OCI-M2 (cell line): ENCODE data around the gene TCIRG1.
"Not testable (repeated sequence)": the region's sequence is repeated elsewhere in the genome, so short reads cannot be mapped to it uniquely, and the experiment has no call there.

Source experiments
- DNase-seq: peaks from one replicate; lab custom pipeline; 2025; ENCODE audit not compliant: unreplicated experiment; lab: John Stamatoyannopoulos, UW

The TCIRG1 gene, protein sequence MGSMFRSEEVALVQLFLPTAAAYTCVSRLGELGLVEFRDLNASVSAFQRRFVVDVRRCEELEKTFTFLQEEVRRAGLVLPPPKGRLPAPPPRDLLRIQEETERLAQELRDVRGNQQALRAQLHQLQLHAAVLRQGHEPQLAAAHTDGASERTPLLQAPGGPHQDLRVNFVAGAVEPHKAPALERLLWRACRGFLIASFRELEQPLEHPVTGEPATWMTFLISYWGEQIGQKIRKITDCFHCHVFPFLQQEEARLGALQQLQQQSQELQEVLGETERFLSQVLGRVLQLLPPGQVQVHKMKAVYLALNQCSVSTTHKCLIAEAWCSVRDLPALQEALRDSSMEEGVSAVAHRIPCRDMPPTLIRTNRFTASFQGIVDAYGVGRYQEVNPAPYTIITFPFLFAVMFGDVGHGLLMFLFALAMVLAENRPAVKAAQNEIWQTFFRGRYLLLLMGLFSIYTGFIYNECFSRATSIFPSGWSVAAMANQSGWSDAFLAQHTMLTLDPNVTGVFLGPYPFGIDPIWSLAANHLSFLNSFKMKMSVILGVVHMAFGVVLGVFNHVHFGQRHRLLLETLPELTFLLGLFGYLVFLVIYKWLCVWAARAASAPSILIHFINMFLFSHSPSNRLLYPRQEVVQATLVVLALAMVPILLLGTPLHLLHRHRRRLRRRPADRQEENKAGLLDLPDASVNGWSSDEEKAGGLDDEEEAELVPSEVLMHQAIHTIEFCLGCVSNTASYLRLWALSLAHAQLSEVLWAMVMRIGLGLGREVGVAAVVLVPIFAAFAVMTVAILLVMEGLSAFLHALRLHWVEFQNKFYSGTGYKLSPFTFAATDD

DNA sequence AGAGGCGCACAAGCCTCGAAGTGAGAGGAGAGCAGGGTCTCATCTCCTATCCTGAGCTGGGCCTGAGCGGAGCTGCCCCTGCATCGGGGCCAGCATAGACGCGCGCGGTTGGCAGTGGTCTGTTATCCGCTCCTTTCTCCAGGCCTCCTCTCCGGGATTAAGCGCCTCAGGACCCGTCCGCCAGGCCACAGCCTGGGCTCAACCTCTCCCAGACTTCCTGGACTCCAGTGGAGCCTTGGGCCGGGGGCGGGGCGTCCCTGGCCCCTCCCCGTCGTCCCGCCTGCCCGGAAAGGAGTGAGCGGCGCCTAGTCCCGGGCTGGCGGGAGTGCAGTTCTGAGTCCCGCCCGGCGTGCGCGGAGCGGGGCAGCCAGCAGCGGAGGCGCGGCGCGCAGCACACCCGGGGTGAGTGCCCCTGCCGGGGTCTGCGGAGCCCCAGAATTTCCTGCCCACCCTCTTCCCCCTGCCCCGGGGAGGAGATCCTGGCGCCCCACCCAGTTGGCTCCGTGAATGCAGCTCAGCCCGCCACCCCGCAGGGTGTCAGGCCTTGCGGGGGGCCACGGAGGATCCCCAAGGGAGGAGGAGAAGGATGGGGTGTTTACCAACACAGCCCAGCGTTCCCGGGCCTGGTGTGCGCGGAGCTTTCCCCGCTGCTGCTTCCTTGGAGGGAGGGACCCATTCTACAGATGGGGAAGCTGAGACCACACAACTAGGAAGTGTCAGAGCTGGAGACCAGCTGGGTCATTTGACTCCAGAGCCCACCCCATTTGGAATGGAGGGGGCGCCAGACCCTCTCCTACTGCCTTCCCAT, at the start of gene TCIRG1:
TCIRG1 (plus strand) TSS at position 308 of the 808 bp plus-strand sequence. CDS start 2,247 bp downstream, outside the sequence.
- DNase-seq: no peak

DNA sequence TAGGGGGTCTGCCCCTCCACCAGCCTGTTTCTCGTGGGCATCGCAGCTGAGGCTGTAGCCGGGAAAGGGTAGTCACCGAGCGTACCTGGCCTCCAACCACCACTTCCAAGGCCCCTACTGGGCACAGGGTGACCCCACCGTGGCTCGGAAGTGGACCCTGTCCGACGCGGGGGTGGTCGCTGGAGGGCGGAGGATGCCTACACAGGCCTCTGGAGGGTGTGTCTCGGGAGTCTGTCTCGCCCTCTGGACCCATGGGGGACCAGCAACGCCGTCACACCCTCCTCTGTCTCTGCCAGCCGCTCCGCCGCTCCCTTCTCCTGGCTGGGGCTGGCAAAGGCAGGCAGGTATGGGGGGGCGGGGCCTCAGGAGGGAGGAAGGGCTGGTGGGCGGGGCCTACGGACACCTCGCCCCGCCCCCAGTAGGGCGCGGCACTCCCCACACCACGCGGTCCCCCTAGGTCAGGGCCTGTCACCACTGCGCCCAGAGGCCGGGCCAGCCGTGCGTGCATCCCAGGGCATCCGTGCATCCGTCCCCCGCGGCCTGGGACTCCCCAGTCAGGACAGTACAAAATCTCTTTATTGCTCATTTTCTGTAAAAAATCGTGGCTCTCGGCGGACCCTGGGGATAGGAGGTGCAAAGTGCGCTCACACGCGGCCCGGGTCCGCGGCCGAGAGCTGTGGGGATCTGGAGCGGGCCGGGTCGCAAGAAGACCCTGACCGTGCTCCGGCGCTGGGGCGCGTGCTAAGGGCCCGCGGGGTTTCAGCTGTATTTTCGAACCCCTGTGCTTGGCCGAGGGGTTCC, 48.1 kb upstream of the TCIRG1 start:
- DNase-seq: not testable (repeated sequence)

DNA sequence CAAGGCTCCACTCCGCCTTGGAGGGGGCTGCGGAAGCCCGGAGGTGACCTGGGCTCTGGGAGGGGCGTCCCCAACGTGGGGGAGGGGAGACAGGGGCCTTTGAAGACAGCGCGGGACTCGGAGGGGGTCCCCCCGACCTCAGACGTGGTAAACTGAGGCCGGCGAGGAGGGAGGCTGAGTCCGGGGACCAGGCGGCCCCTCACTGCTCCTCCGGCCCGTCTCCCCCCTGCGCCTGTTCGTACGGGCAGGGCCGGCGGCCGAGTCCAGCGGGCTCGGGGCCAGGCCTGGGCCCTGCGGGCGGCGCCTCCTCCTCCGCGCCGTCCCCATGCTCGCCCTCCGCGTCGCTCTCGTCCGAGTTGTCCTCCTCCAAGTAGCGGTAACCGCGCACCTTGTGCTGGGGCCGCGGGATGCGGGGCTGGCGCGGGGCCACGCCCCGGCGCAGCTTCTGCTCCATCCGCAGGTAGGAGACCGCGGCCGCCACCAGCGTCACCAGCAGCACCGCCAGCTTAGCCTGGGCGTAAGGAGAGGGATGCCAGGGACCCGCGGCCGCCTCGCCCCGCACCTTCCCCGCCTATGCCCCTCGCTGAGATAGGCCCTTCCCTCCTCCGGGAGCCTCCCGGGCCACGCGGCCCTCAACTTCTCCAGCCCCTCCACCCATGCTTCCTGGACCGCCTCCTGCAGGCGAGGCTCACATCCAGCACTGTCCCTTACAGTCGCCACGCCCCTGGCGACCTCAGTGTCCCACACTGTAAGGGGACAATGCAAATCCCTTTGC, 47.3 kb upstream of the TCIRG1 start:
- not testable (repeated sequence) for DNase-seq

DNA sequence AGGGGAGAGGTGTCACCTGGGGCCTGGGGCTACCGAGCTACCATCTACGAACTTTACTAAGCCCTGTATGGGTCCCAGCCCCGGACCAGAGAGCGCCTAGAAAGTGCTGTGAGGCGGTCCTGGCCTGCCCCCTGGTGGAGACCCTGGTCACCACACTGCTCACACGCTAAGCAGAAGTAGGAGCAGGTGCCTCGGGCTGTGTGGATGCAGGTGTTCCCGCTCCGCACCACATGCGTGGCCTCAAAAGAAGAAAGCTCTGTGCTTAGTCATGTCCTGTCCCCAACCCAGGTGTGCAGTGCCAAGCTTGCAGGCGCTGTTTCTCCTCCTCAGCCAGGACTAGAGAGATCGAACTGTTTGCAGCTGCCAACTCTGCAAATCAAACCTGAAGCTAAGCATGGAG, 45.0 kb upstream of the TCIRG1 start:
- DNase-seq: not testable (repeated sequence)

DNA sequence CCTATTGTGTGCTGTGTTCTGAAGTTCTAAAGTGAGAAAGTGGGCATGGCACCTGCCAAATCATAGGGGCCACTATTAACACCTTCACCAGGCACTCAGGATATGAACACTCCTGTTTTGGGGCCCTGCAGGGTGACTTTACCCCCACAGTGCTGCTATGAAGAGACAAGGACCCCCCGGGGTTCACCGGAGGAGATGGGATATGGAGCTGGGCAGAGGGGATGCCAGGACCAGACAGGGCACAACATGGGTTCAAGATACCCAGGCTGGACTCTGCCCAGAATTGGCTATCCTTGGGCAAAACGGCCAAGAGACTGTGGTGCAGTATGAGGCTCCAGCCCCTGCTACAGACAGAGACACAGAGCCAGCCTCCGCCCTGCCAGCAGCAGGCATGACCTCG, 44.4 kb upstream of the TCIRG1 start:
- DNase-seq: not testable (repeated sequence)

DNA sequence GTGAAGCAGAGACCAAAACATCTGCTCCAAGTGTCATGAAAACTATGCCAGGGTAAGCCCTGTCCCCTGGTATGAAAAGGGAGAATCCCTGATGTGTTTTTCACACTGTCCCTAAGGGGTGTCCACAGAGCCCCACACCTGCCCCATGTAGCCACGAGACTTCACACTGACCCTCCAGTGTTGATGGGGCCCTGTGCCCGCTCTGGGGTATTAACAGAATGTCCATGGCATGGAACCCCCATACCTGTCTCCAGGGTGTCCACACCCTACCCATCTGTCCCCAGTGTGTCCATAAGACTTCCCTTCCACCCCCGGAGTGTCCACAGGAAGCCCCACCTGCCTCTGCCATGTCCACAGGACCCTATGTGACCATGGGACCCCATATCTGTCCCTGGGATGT, 43.7 kb upstream of the TCIRG1 start:
- DNase-seq: not testable (repeated sequence)

DNA sequence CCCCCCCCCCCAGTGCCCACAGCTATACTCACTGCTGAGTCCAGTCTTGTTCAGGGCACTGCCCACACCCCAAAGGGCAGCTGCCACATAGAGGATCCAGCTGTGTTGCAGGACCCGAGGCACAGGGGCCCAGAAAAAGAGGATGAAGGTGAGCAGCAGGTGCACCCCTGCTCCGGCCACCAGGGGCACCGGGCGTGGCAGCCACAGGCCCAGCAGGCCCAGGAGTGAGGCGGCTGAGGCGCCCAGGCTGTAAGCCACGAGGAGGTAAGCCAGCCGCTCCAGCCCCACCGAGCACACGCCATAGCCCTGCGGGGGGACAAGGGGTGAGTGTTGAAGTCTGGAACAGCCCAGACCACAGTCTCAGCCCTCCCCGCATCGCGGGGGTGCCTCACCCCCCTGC, 43.2 kb upstream of the TCIRG1 start:
- not testable (repeated sequence) for DNase-seq

DNA sequence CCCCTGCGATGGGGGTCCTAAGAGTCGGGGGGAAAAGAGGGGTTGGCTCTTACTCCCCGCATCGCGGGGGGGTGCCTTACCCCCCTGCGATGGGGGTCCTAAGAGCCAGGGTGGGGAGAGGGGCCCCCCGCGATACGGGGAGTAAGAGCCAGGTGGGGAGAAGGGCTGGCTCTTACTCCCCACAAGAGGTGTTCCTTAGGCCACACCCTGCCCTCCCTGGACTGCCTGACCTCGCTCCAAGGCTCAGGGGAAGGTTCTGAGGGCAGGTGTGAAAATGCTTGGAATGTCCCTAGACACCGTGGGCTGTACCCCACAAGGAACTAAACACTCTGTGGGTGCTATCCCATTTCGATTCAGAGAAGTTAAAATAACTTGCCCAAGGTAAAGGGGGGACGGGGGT, 42.8 kb upstream of the TCIRG1 start:
- no peak for DNase-seq

DNA sequence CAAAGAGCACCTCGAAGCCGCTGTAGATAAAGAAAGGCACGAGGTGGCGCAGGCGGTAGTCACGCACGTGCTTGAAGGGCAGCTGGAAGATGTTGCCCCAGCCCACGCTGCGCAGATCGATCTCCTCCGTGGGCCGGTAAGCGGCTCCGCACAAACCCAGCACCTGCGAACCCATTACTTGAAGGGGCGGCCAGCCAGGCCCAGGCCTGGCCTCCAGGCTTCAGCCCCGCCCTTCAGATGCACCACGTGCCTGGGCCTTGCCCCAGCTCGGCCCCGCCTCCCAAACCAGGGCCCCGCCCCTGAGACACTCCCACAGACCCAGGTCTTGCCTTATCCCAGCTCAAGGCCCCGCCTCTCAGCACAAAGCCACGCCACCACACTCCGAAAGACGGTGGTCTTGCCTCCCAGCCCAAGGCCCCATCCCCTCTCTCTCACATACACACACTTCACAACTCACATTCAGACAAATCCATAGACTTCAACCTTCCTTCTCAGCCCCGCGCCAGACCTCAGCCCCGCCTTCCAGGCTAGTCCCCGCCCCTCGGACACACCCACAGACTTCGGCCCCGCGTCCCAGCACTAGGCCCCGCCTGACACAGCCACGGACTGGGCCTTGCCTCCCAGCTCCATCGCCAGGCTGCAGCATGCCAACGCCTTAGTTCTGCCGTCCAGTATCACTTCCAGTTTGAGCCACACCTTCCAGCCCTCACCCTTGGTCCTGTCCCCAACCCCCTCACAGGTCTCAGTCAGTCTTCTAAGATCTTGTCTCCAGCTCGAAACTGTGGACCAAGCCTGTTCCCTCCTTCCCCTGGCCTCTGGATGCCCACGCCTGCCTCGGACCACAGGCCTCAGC, 42.0 kb upstream of the TCIRG1 start:
- DNase-seq: no peak

DNA sequence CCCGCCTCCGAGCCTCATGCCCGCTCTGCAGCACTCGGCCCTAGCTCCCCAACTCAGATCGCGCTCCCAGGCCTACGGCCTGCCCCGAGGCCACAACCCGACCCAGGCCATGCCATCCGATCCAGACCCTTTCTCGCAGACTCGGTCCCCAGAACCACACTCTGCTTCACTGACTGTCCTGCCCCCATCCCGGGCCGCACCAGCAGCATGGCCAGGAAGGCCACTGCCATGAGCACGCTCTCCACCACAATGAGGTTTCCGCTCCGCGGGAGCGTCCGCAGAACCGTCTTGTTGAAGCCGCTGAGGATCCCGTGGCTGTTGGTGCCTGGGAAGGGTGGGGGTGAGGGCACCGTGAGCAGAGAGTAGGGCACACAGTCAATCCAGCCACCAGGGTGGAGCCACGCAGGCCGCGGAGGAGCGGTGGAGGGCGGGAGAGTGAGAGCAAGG, 41.3 kb upstream of the TCIRG1 start:
- DNase-seq: no peak

DNA sequence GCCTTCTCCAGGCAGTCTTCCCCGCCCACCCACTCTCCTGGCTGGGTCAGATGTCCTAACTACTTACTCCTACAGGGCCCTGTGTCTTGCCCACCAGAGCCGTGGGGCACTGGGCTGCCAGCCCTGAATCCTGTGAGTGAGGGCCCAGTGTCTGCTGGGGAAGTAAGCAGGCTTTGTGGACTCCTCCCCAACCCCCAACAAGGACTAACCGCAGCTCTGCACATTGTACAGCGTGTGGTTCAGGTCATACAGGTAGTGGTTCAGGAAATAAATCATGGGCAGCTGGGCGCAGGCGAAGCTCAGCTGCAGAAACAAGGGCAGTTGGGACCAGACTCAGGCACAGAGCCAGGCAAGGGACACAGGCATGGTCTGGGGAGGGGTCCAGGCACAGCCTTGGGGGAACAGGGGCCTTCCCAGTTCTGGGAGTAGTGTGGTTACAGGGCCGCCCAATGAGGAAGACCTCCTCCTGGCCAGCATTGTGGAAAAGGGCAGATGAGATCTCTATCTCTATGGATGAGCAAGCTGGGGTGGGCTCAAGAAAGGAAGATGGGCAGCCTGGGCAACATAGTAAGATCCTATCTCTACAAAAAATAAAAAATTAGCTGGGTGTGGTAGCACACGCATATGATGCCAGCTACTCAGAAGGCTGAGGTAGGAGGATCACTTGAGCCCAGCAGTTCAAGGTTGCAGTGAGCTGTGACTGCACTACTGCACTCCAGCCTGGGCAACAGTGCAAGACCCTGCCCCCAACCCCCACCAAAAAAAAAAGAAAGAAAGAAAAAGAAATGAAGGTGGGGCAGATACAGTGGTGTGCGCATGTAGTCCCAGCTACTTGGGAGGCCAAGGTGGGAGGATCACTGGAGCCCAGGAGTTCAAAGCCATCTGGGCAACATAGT, 40.4 kb upstream of the TCIRG1 start:
- DNase-seq: no peak

DNA sequence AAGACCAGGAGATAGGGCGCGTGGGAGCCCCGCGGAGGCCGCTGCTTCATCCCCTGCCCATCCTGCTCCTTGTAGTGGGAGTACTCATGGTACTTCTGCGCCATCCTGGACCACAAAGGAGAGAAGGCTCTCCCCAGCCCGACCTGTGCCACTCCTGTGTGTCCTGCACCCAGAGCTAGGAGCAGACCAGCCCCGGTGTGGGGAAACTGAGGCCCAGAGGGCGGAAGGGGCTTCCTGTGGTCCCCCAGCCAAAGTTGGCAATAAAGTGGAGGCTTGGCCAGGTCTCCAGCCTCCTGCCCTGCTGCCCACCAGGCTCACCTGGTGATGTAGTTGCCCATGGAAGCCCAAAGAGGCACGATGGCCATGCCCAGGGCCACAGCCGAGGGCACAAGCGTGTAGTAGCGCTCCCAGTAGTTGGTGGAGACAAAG, 39.6 kb upstream of the TCIRG1 start:
- no peak for DNase-seq

DNA sequence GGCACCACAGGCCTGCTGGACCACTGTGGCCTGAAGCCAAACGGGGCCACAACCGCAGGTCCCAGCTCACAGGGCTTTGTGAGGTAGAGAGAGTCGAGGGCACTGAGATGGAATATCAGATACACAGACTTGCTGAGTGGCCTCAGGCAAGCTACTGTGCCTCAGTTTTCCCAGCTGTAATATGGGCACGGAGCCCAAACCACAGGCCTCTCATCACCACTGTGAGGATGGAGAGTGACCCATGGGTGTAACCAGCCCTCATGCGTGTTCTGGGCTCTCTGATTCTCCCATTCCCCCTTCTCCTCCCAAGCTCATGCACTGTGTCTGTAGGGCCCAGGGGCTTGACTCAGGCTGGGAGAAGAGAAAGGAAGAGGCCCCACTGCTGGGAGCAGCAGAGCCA, 39.1 kb upstream of the TCIRG1 start:
- no peak for DNase-seq

DNA sequence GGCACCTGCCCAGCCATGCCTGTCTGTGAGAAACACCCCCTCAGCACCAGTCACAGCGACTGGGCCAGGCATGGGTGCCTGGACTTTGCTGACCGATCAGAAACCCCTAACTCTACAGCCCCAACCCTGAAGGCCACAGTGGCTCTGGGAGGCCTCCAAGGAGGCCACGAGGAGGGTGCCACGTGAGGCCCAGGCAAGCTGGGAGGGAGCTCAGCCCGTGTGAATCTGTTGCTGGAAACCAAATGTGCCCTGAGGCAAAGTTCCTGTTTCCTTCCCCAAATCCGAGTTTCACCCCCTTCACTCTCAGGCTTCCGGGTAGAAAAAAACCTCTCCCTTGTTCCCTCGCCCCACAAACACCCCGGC, 36.3 kb upstream of the TCIRG1 start:
- no peak for DNase-seq

DNA sequence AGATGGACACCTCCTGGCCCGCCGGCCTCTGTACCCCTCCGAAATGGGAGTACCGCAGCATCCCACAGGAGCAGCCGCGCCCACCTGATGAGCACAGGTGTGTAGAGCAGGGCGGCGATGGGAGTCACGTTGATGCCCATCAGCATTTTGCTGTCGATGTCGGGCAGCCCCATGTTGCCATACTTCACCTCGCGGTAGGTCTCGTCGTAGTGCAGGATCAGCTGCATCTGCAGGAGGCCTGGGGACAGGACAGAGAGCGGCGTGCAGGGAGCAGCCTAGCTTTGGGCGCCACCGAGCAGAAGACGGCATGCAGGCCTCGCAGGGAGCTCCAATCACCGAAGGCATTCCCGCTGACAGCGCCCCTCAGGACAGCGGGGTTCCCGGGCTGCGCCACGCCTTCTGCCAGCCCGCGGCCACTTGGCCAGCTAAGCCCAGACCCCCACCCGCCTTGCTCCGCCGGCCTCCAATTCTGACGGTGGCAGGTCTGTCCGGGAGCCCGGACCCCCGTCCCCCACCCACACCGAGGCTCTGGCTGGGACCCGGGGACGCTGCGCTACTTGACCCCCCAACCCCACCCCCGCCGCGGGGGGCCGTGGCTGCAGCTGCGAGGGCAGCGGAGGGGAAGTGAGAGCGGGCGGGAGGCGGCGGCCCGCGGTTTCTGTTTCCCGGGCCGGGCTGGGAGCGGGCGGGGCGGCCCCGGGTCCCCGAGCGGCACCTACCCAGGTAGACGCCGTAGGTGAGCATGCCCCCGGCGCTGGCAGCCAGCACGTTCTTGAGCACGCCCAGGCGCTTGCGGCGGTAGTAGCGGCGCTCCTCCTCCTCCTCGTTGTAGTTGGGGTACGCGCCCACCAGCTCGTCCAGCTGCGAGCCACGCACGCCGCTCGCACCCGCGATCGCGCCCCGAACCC, 35.6 kb upstream of the TCIRG1 start:
- no peak for DNase-seq

DNA sequence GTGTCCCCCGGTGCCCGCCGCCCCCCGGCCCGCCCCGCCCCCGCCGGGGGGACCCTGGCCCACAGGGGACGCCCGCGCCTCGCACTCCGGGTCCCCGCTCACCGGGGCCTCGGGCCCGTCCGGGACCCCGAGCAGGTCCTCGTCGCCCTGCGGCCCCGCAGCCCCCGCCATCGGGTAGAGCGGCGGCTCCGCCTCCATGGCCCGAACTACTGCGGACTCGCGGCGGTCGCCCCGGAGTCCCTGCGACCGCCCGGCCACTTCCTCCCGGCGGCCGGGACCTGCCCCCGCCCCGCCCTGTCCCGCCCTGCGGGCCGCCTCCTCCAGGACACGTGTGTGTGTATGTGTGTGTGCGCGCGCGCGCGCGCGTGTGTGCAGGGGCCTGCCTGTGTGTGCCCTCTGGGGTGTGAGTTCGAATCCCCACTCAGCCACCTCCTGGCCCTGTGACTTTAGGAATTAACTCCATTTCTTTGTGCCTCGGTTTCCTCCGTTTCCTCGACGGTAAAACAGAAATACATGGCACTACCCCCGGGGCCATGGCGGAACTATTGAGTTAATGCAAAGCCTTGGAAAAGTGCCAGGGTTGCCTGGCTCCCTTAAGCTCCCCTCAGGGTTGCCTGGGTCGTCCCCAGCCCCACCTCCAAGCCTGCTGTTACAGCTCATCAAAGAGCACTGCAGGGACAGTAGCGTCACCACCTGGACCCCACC, 34.8 kb upstream of the TCIRG1 start, which contains the start of gene UNC93B1:
UNC93B1 (minus strand) TSS at position 252 of the 705 bp plus-strand sequence; CDS start at position 198, 54 bp downstream.
- DNase-seq: no peak
